Breast epithelium (tissue), 4 donors: ENCODE data around the gene ARID3A. TPM values are rescaled to one million over a fixed set of nuclear protein-coding genes. Genes with fewer than 3 reads are reported as not detected.

Source experiments
- DNase-seq, 2 donors: peaks; one replicate each; pipeline ENCODE4 v3.0.0-alpha.2; 2019; ENCODE audit warnings: low spot score in 2 of 2
- H3K27ac ChIP-seq, 2 donors: fragments of 200-600 bp; sonication (generic) in 1 of 2; one replicate each; pipeline ENCODE4 v1.5.1; 2016 to 2019; ENCODE audit warnings: mild to moderate bottlenecking in 1 of 2
- H3K27me3 ChIP-seq, 2 donors: fragments of 200-600 bp; sonication (generic) in 1 of 2; one replicate each; pipeline versions ENCODE4 v1.5.1 to v1.6.0; 2017 to 2019; ENCODE audit warnings: control low read depth in 1 of 2, mild to moderate bottlenecking in 1 of 2
- H3K36me3 ChIP-seq: fragments of 200-600 bp; one replicate; pipeline ENCODE4 v1.5.1; 2019
- H3K4me1 ChIP-seq, 2 donors: fragments of 200-600 bp; sonication (generic); one replicate each; pipeline ENCODE4 v1.5.1; 2016 to 2019; ENCODE audit warnings: control low read depth in 1 of 2
- H3K4me3 ChIP-seq, 3 donors: fragments of 200-600 bp; sonication (generic); 1 replicate in 2 of 3; 2 replicates in 1 of 3; pipeline ENCODE4 v1.5.1; 2016 to 2019; ENCODE audit warnings: mild to moderate bottlenecking in 3 of 3, moderate library complexity in 2 of 3
- H3K9me3 ChIP-seq, 2 donors: fragments of 200-600 bp; sonication (generic) in 1 of 2; one replicate each; pipeline ENCODE4 v1.5.1; 2016 to 2019; ENCODE audit warnings: control low read depth in 1 of 2
- POLR2A ChIP-seq: fragments of 450-650 bp; IDR thresholded peaks from one replicate; pipeline ENCODE4 v1.6.1; 2016; ENCODE audit warnings: antibody characterized with exemption, mild to moderate bottlenecking, moderate library complexity
- POLR2AphosphoS5 ChIP-seq, 3 donors: sonication (generic); formaldehyde crosslinking; IDR thresholded peaks; one replicate each; pipeline ENCODE4 v1.6.1; 2017; ENCODE audit warnings: antibody characterized with exemption in 3 of 3
- intact Hi-C: fragments of 100-400 bp; cut with DNase I; formaldehyde crosslinking; loops from one replicate; pipeline ENCODE4 v1.15.1; 2023; ENCODE audit warnings: low total_unique reads
- total RNA-seq, 3 donors: library from RNA; depleted of rRNA; stranded (reverse); fragments of >200 nt; gene quantifications; one replicate each; pipeline ENCODE4 v1.1.0, GENCODE V29; 2016
- TF ChIP-seq, protein P1 (sequence below), 3 donors: fragments of 450-650 bp; IDR thresholded peaks; one replicate each; pipeline ENCODE4 v1.5.1; 2016 to 2017; ENCODE audit warnings: antibody characterized with exemption in 3 of 3, mild to moderate bottlenecking in 3 of 3, moderate library complexity in 3 of 3

The ARID3A gene
- total RNA-seq, 3 donors from 2014 or later: 3.5 to 11.1 (median 4.8) TPM

GRCh38 chr19:1018393-1018792, 92.6 kb downstream of the ARID3A start:
- no peak overlapping the region for H3K27ac ChIP-seq
- intact Hi-C loops: loop anchor here (10.0 kb wide), 1 partner anchor 206 kb away; no protein-coding TSS in a partner anchor
- peak overlapping the region in 1 of 3 donors; percentile 58 for H3K4me3 ChIP-seq
- DNase-seq: no peak
- no peaks in the 10 kb centered on the region for H3K36me3 ChIP-seq
- no peaks in the 10 kb centered on the region for H3K9me3 ChIP-seq
- TF ChIP-seq, protein P1, sequence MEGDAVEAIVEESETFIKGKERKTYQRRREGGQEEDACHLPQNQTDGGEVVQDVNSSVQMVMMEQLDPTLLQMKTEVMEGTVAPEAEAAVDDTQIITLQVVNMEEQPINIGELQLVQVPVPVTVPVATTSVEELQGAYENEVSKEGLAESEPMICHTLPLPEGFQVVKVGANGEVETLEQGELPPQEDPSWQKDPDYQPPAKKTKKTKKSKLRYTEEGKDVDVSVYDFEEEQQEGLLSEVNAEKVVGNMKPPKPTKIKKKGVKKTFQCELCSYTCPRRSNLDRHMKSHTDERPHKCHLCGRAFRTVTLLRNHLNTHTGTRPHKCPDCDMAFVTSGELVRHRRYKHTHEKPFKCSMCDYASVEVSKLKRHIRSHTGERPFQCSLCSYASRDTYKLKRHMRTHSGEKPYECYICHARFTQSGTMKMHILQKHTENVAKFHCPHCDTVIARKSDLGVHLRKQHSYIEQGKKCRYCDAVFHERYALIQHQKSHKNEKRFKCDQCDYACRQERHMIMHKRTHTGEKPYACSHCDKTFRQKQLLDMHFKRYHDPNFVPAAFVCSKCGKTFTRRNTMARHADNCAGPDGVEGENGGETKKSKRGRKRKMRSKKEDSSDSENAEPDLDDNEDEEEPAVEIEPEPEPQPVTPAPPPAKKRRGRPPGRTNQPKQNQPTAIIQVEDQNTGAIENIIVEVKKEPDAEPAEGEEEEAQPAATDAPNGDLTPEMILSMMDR (IDR thresholded peaks at IDR 0.05): no peak
- no peak for TF ChIP-seq POLR2A
- TF ChIP-seq POLR2AphosphoS5 (IDR thresholded peaks at IDR 0.05): no peak
- peaks cover 16 to 46% of the 10 kb centered on the region in 2 donors for H3K4me1 ChIP-seq
- H3K27me3 ChIP-seq: no peaks in the 10 kb centered on the region

DNA sequence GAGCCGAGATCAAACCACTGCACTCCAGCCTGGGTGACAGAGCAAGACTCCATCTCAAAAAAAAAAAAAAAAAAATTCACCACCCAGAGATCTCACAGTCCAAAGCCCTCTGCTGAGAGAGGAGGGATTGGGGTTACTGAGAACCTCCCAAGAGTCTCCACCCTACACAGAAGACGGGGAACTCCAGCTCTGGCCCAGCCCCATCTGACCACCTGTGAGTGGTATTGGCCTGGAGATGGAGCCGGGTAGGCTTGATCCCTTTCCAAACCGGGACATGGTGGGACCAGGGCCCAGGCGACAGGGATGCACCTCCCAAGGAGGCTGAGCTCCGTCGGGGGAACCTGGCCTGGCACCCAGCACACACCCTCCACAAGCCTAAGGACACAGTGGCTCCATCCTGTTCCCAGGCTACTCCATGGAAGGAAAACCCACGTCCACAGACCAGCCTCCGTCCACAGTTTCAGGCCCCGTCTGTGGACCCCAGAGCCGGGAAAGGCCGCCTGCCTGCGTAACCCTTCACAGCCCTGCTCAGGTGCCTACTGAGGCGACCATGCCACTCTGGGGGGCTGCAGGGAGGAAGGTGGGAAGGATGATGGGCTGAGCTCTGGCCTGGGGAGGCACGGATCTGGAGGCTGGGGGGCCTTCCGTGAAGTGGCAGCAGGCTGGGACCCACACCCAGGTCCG, 93.2 kb downstream of the ARID3A start:
- Histone ChIP-seq H3K4me3 (peak overlapping the region; percentile 92 to 97 (median 93)), H3K36me3 (no peaks in the 10 kb centered on the region), H3K4me1 (peaks cover 16 to 46% of the 10 kb centered on the region in 2 donors), H3K27ac (no peak overlapping the region), H3K27me3 (no peaks in the 10 kb centered on the region), H3K9me3 (no peaks in the 10 kb centered on the region)
- TF ChIP-seq, protein P1 (IDR thresholded peaks at IDR 0.05): no peak
- no peak for TF ChIP-seq POLR2AphosphoS5 (IDR thresholded peaks at IDR 0.05)
- TF ChIP-seq POLR2A: no peak
- no peak for DNase-seq
- intact Hi-C loops: loop anchor here (10.0 kb wide), 1 partner anchor 206 kb away; no protein-coding TSS in a partner anchor

DNA sequence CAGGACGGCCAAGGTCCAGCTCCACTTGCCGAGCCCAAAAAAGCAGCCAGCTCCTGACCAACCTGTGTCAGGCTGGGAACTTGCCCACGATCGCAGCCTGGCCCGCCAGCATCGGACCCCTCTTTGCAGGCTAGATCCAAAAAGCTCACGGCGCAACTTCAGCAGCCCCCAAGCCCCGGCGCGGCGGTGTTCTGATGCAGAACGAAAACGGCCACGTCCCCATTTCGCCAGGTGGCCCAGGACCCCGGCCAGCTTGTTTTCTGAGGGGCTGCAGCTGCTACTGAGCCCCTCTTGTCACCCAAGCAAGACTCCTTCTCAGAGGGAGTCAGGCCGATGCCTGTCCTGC, 93.8 kb downstream of the ARID3A start:
- Histone ChIP-seq H3K4me1 (peaks cover 16 to 46% of the 10 kb centered on the region in 2 donors), H3K9me3 (no peaks in the 10 kb centered on the region), H3K4me3 (peak overlapping the region; percentile 92 to 97 (median 93)), H3K27me3 (no peaks in the 10 kb centered on the region), H3K36me3 (no peaks in the 10 kb centered on the region), H3K27ac (peak overlapping the region; percentile 96)
- DNase-seq: no peak
- intact Hi-C loops: loop anchor here (10.0 kb wide), 1 partner anchor 205 kb away; no protein-coding TSS in a partner anchor
- TF ChIP-seq, protein P1 (IDR thresholded peaks at IDR 0.05): no peak
- no peak for TF ChIP-seq POLR2AphosphoS5 (IDR thresholded peaks at IDR 0.05)
- no peak for TF ChIP-seq POLR2A

DNA sequence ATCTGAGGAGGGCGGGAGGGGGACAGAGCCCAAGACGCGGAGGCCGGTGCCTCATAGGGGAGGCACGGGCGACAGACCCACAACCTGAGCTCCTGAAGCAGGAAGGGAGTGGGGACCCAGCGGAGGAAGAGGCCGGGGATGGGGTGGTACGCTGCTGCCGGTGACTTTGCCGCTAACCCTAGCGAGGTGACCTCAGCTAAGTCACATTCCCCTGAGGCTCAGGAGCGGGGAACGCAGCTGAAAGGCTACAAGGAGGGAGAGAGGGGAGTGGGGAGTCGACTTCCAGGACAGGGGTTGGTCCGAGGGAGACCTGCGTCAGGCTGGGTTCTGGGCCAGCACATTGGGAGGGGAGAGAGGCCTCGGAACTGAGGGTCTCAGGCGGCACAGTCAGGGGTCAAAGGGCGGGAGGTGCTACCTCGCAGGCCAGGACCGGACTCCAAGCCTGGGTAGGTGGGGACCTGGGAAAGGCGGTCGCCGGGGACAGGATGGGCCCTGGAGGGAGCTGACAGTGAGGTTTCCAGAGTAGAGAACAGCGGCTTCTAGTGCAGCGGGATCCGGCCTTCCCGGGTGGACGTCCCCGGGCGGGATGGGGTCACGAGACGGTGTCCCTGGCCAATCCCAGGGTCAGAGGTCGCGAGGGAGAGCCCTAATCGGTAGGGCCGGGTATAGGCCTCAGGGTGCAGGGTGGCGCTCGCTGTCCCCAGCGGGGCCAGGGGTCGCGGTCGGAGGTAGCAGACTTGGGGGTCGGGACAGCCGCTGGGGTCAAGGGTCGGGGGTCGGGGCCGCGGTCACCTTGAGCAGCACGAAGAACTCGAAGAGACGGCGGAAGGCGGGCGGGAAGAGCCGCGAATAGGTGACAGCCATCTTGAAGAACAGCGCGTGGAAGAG, 94.4 kb downstream of the ARID3A start:
- H3K4me3 ChIP-seq: peak overlapping the region; percentile 92 to 97 (median 93)
- intact Hi-C loops: loop anchor here (10.0 kb wide), 1 partner anchor 205 kb away; no protein-coding TSS in a partner anchor
- H3K9me3 ChIP-seq: no peaks in the 10 kb centered on the region
- peak overlapping the region; percentile 96 for H3K27ac ChIP-seq
- TF ChIP-seq POLR2A (no peak), POLR2AphosphoS5 (IDR thresholded peaks at IDR 0.05) (no peak)
- TF ChIP-seq, protein P1 (IDR thresholded peaks at IDR 0.05): no peak
- DNase-seq: no peak
- peaks cover 16 to 46% of the 10 kb centered on the region in 2 donors for H3K4me1 ChIP-seq
- H3K27me3 ChIP-seq: no peaks in the 10 kb centered on the region
- H3K36me3 ChIP-seq: no peaks in the 10 kb centered on the region
